Activated CD4-positive, alpha-beta T cell treated with anti-CD3 and anti-CD28 coated beads for 48 hours (primary cell): ENCODE data around the gene NPHS1.
A peak's percentile ranks its signal among the peaks of the same experiment; 100 is the strongest.
"Not testable (repeated sequence)": the region's sequence is repeated elsewhere in the genome, so short reads cannot be mapped to it uniquely, and the experiment has no call there.

Source experiments
- DNase-seq: peaks from one replicate; pipeline ENCODE4 v3.0.0-alpha.2; 2020

NPHS1 gene, protein sequence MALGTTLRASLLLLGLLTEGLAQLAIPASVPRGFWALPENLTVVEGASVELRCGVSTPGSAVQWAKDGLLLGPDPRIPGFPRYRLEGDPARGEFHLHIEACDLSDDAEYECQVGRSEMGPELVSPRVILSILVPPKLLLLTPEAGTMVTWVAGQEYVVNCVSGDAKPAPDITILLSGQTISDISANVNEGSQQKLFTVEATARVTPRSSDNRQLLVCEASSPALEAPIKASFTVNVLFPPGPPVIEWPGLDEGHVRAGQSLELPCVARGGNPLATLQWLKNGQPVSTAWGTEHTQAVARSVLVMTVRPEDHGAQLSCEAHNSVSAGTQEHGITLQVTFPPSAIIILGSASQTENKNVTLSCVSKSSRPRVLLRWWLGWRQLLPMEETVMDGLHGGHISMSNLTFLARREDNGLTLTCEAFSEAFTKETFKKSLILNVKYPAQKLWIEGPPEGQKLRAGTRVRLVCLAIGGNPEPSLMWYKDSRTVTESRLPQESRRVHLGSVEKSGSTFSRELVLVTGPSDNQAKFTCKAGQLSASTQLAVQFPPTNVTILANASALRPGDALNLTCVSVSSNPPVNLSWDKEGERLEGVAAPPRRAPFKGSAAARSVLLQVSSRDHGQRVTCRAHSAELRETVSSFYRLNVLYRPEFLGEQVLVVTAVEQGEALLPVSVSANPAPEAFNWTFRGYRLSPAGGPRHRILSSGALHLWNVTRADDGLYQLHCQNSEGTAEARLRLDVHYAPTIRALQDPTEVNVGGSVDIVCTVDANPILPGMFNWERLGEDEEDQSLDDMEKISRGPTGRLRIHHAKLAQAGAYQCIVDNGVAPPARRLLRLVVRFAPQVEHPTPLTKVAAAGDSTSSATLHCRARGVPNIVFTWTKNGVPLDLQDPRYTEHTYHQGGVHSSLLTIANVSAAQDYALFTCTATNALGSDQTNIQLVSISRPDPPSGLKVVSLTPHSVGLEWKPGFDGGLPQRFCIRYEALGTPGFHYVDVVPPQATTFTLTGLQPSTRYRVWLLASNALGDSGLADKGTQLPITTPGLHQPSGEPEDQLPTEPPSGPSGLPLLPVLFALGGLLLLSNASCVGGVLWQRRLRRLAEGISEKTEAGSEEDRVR (N-terminal part only)

GRCh38 chr19:35852029-35852780, at the start of gene NPHS1:
Gene NPHS1, minus strand, starts transcription at chr19:35852504. Its CDS starts 667 bp downstream, at chr19:35851837.
- DNase-seq, result no peak

DNA sequence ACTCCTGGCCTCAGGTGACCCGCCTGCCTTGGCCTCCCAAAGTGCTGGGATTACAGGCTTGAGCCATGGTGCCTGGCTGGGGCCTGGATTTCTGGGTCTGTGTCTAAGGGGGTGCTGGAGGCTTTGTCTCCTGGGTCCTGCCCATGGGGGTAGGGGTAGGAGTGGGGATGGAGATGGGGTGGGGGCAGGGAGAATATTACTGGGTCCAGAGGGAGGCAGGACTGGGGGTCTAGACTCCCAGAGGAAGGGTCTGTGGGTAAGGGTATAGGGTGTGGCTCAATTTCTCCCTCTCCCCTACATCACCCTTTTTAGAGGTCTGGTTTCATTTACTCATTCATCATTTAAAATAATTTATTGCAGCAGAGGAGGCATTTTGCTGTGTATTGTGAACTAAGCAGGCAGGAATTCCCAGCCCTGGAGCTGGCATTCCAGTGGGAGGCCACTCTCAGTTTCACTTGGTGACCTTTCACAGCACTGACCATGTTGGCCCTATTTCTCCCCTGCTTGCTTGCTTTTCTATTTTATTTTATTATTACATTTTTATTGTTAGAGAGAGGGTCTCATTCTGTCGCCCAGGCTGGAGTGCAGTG, 48.8 kb upstream of the NPHS1 start:
- DNase-seq, result no peak

GRCh38 chr19:35899547-35900214, 47.4 kb upstream of the NPHS1 start:
- DNase-seq, result peak; percentile 93

DNA sequence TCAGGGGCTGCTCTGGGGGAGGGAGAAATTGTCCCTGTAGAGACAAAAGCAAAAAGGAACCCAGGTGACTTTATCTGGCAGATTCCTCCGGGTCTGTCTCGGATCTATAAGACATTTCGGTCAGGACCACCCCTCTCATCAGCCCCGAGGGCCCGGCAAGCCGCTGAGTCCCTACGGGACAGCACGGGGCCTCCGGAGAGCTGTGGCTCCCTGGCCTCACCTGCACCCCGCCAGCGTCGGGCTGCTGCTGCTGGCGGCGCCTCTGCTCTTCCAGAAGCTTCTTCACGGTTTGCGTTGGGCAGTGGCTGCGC, 46.1 kb upstream of the NPHS1 start:
- no peak for DNase-seq

DNA sequence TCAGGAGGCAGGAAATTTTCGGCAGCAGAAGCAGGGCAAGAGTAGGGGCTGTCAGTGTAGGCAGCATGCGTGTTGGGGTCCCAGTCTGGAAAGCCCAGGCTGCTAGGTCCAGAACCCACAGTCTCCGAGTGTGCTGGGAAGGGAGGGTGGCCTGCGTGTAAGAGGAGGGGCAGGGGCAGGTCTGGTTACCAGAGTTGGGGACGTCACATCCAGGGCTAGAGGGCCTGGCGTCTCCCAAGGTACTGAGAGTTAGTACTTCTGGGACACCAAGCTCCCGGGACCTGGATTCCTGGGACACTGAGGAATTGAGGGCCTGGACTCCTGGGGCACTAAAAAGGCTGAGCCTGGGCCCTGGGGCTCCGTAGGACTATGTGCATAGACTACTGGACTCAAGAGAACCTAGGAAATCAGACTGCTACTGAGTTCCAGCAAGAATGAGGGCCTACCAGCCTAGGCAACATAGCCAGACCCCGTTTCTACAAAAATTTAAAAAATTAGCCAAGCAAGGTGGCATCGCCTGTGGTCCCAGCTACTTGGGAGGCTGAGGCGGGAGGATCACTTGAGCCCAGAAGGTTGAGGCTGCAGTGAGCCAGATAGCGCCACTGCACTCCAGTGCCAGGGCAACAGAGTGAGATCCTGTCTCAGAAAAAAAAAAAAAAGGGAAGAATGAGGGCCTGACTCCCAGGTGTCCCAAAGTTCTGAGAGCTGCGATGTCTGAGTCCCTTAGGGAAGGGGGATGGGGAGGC, 45.6 kb upstream of the NPHS1 start:
- DNase-seq, result no peak

DNA sequence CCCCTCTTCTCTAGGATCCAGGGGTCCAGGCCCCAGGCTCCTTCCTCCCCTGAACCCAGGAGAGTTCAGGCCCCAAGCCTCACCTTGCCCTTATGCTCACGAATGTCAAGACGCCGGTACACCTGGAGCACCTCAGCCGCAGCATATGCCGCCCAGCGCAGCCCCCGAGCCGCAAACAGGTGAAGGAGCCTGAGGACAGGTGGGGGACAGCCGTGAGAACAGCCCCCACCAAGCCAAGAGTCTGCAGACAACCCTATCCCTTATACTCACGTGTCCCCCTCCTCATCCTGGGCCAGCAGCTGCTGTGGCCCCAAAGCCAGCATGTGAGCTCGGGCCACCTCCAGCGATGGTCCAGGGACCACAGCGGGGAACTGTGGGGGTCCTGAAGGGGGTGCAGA, 44.3 kb upstream of the NPHS1 start:
- no peak for DNase-seq

DNA sequence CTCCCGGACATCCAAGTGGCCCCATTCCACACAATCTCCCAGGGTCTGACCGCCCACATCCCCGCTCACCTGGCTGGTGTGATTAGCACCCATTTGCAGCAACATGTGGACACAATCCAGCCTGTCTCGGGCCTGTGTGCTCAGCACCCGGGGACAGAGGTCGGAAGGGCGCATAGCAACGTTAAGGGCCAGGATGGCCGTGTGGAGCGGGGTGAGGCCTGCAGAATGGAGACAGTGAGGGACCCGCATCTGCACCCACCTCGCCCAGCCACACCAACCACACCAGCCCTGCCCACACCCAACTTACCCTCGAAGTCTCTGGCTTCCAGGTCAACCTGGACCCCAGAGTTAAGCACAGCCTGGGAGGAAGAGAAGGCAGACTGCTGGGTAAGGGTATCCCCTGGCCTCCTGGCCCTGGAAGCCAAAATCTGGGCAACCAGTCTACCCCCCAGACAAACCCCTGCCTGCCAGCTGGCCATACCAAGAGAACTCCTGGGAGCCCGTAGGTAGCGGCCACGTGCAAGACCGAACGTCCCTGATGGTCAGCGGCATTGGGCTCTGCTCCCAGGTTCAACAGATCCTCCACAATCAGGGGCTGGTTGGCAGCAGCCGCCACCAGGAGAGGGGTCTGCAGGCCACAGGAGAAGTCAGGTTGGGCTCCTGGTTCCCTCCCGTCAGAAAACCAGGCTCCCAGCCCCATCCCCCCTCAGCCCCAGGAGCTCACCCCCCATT, 43.8 kb upstream of the NPHS1 start:
- DNase-seq, result no peak

- no peak for DNase-seq
These were observed 42.0 kb upstream of the NPHS1 start for GRCh38 chr19:35894342-35894741.

- not testable (repeated sequence) for DNase-seq
These were observed 39.5 kb upstream of the NPHS1 start for GRCh38 chr19:35891819-35892218.

DNA sequence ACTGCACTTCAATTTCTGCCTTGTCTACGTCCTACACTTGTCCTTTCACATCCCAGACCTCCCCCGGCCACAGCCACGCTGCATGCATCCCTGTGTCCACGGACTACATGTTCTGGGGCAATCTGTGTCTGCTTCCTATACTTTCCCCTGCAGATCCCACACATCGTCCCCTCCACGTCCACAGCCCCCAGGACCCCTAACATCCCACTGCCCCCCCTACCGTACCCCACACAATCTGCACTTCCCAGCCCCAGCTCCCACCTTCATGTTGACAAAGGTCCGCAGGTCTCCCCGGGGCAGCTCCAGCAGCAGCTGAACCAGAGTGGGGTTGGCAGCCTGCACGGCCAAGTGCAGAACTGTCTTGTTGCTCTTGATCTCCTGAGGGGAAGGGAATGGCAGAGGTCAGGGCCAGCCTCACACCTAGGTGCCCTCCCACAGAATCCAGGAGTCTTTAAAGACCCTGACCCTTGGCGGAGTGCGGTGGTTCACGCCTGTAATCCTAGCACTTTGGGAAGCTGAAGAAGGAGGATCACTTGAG, 37.9 kb upstream of the NPHS1 start:
- no peak for DNase-seq

DNA sequence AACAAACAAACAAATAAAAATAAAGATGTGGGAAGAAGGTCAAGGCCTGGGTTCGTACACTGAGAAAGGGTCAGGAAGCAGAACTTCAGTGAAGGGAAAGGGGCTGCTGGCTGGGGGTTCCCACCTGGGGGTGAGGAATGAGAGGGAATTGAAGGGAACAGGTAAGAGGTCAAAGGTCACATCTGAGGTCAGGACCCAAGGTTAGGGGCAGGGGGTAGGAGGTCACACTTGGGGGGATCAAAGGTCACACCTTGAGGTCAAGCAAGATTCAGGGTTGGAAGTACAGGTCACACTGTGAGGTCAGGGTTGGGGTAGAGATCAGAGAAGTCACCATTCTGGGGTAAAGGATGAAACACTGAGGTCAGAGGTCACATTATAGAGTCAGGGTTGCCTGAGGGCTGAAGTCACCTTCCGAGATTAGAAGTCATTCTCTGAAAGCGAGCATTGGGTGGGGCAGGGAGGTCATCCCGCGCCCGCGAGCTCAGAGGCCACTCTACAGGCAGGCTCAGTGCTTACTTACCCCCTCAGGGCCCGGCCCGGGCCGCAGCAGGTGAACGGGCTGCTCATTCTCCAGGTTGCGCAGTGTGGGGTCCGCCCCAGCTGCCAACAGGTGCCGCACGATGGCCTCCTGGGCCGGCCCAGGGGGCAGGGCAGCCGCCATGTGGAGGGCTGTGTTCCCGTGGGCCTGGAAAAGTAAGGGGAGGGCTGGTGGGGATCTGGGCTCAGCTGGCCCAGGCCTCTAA, 37.2 kb upstream of the NPHS1 start:
- no peak for DNase-seq

- no peak for DNase-seq
These were observed 36.1 kb upstream of the NPHS1 start for GRCh38 chr19:35888398-35888797.

DNA sequence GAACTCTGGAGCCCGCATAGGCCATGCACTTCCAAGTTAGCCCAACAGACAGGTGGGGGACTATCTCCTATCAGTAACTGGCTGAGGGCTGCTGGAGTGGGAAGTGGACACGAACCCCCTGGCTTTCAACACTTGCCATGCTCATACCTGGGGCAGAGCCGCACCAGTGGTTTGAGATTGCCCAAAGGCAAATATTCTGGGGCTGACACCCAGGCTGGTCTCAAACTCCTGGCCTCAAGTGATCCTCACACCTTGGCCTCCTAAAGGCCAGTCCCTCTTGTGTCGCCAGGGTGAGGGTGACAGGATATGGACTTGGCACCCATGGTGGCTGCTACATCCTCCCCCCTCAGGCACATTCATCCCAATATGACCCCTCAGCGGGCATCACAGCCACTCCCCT, 34.9 kb upstream of the NPHS1 start:
- no peak for DNase-seq

GRCh38 chr19:35885904-35886303, 33.6 kb upstream of the NPHS1 start:
- DNase-seq, result no peak

DNA sequence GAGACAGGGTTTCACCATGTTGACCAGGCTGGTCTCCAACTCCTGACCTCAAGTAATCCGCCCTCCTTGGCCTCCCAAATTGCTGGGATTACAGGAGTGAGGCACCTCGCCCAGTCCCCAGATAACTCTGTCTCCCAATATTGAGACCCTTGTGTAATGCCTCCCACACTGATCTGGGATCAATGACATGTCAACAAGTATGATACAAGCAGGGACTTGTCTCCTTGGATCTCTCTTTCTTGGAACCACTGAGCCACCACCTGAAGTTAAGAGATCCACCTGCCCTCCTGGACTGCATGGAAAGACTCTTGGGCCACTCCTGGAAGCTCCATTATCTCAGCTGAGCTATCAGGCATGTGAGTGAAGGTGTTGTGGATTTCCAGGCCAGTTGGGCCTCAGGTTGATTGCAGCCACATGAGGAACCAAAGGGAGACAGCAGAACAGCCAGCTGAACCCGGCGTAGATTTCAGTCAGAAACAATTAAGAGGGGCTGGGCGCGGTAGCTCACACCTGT, 33.0 kb upstream of the NPHS1 start:
- DNase-seq, result no peak

- DNase-seq, result no peak
These were observed 31.6 kb upstream of the NPHS1 start for GRCh38 chr19:35883882-35884281.

- no peak for DNase-seq
These were observed 30.0 kb upstream of the NPHS1 start for GRCh38 chr19:35882114-35882832.

- peak; percentile 92 for DNase-seq
These were observed 27.5 kb upstream of the NPHS1 start for GRCh38 chr19:35879770-35880317.
